Activated CD8-positive, alpha-beta memory T cell treated with anti-CD3 and anti-CD28 coated beads, Interleukin-2, amount 50 U/mL, for 24 hours (primary cell): ENCODE measurements around the gene SUSD4.

Experiments
- DNase-seq: peaks from one replicate; pipeline ENCODE4 v3.0.0-alpha.2; 2020; ENCODE audit errors: extremely low read depth

The SUSD4 gene

DNA sequence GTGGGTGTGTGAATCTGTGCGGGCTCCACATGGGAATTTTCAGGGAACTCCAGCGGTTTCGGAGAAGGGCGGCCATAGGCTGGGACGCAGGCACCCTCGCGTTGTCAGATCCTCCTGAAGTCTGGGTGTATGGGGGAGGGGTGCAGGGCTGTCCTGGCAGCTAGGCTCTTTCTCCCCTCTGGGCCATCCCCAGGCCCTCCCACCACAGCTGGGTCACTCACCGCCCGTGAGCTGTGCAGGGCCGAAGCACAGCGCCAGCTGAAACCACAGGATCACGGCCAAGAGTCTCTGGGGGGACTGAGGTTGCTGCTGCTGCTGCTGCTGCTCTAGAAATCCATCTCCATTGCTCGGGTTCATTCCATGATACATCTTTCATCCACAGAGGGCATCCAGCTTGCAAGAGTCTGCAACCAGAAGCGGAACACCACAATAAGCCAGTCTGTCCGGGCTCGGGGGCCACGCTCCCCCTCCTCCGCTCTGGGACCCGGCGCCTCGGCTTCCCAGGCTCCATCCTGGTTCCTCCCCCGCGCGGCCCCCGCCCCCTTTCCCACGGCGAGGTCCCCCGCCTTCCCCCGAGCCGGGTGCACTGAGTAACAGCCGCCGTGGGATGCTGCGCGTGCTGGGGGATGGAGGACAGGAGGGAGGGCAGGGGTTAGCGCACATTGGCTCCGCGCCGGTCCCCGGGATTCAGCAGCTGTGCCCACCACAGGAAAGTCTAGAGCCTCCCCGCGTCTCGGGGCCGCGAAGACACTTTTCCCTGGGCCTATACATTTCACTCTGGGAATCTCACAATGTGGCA lies 720 bp downstream of the SUSD4 start:
- DNase-seq: no peak

GRCh38 chr1:223358826-223359225 lies 5.2 kb downstream of the SUSD4 start:
- DNase-seq: no peak

GRCh38 chr1:223355699-223356098 lies 8.3 kb downstream of the SUSD4 start:
- DNase-seq: no peak

- DNase-seq: no peak
These were observed 10.0 kb downstream of the SUSD4 start for GRCh38 chr1:223353939-223354338.

GRCh38 chr1:223352944-223353343 lies 11.0 kb downstream of the SUSD4 start:
- no peak for DNase-seq

- no peak for DNase-seq
These were observed 13.5 kb downstream of the SUSD4 start for GRCh38 chr1:223350361-223350908.

DNA sequence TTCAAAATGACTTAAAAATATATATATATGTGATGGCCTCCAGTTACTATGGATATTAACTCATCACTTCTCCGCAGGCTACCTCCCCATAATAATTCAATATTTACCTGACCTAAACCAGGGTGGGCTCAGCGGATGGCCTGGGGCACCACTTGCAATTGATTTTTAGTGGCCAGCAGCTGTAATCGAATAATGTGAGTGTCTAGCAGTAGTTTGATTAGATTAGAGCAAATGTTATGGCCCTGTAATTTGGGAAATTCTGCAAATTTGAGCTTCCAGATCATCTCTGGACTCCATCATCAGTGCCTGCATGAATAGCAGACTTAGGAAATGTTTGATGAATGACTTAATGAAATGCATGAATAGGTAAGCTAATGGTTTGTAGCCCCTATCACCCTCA lies 14.7 kb downstream of the SUSD4 start:
- DNase-seq: no peak

DNA sequence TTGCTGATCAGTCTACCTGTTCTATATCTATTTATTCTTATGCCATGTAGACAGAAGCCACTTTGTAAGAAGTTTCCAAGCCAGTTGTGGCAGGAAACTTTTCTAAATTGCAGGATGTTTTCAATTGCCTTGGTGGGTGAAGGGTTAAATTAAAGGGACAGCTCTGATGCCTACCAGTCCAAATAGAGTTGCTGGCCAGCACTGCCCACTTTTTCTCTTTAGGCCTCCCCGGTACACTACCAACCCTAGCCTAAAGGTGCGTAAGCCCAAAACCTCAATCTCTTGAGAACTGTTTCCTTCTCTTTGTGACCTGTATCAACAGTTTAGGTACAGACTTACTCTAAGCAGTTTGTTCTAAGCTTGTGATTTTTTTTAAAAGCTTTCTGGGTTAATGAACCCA lies 15.5 kb downstream of the SUSD4 start:
- no peak for DNase-seq

DNA sequence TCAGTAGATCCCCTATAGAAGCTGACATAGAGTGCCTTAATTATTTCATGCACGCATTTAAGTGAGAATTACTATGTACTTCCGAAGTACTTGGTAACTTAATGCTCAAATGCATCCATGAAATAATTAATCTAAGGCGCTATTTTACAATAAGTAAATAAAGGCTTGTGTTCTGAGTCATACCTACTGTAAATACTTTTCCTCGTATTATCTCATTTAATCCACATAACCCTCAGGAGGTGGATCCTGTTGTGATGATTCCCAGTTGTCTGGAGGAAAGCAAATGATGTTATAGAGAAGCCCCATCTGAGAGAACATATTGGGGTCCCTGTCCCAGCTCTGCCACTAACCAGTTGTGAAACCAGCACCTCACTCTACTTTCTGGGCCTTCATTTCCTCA lies 16.4 kb downstream of the SUSD4 start:
- no peak for DNase-seq

- no peak for DNase-seq
These were observed 17.7 kb downstream of the SUSD4 start for GRCh38 chr1:223346311-223346710.

DNA sequence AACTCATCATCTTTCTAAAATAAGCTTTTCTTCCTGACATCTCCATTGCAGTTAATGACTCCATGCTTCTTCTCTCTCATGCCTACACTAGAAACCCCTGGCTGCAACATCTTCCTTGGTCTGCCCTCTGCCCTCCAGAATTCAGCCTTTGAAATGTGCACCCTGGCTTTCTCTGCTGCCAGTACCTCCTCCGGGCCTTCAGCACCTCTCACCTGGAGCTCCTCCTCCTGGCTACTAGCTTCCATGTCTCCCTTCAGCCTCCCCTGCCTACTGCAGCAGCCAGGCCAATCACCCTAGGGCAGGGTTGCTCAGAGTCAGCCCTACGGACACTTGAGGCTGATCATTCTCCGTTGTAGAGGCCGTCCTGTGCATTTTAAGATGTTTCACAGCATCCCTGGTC lies 18.3 kb downstream of the SUSD4 start:
- no peak for DNase-seq

DNA sequence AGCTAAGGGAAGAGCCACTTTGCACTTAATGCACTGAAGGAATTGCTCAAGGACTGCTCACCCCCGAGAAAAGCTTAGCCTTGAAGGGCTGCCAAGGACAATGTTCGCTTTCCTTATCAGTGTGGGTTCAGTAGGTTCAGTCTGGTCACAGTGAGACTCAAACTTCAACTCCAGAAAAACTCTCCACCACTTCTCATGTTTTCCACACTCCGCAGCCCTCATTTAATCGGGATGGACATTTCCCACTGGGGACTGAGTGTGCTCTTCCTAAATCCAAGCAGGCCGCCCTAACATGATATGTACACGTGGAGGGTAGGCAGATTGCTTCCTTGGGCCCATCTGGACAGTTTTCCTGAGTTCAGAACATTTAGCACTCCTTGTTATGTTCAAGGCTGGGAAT lies 19.5 kb downstream of the SUSD4 start:
- no peak for DNase-seq

- DNase-seq: no peak
These were observed 20.3 kb downstream of the SUSD4 start for GRCh38 chr1:223343692-223344091.

DNA sequence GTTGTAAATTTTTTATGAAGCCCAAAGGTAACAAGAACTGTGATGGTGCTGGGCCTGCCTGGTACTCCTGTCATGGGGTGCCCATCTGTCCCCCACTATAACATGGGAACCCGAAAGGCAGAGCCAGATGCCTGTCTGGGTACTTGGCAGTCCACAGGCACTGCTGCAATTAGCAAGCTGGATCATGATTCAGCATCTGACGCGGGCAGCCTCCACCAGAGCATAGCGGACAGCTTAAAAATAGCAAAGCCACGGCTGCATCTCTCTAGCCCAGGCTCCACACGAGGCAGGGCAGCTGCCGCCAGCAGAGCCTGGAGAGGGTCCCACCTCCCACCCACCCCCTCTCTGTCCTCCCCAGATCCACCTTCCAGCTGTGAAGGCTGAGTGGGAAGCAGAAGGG lies 22.9 kb downstream of the SUSD4 start:
- no peak for DNase-seq

DNA sequence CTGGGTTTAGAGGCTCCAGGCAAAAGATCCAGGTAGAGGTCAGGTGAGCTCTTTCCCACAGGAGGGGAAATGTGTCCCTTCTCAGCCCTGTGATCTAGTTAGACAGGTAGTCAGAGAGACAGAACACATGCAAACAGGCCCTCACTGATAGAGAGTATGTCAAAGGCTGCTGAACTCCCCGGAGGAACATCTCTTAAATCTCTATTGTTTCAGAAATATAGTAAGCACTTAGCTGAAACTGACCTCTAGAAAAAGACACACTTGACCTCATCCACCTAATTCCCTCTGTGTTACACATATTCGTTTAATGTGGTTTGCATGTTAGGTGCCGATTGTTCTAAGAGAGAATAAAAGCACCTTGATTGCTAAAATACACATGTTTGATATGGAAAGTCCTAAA lies 23.3 kb downstream of the SUSD4 start:
- DNase-seq: no peak

- DNase-seq: no peak
These were observed 24.1 kb downstream of the SUSD4 start for GRCh38 chr1:223339861-223340260.

DNA sequence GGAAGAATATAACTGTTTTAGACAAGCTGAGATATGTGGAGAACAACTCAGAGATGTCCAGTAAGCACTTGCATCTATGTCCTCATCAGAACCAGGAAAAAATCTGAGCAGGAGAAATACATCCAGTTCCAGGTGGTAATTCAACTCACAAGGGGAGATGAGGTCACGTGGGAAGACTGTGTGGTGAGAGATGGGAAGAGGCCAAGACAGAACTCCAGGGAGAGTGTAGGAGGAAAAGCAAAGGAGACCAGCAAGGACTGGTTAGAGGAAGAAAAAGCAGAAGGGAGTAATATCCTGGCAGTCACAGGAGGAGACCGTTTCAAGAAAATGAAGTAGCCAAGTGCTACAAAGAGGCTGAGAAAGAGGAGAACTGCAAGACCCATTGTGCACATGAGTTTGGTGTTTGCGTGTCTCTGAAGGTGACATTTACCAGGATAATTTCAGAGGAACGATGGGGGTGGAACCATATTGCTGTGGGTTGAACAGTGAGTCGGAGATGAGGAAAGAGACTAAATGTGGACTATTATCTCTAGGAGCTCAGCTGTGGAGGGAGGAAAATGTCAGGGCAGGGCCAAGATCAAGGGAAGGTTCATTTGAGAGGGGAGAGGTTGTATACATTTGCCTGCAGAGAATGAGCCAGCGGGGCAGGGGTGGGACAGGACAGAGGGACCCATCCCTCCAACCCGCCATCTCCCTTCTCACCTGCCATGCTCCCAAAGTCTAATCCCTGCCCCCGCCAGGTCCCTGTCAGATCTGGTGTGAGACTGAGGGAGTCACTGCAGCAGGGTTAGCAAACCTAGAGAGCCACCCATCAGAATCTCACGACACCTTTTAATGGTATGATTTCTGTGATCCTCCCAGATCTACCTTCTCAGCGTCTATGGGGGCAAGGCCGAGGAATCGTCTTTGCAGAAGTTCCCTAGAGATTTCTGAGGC lies 24.9 kb downstream of the SUSD4 start:
- no peak for DNase-seq

GRCh38 chr1:223337174-223337869 lies 26.7 kb downstream of the SUSD4 start:
- DNase-seq: no peak

DNA sequence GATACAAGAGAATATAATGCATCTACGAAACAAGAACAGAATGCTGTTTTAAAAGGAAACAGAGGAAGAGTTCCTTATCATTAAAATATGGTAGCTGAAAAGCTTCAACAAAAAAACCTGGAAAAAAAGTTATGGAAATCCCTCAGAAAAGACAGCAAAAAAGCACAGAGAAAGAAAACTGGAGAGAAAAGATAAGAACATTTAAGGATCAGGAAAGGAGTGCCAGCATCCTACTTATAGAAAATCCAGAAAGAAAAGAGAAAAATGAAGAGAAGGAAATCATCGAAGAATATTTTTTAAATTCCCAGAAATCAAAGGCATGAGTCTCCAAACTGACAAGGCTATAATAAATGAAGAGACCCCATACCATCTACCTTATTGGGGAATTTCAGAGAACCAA lies 29.8 kb downstream of the SUSD4 start:
- DNase-seq: no peak

- no peak for DNase-seq
These were observed 31.0 kb downstream of the SUSD4 start for GRCh38 chr1:223332997-223333396.

- no peak for DNase-seq
These were observed 32.0 kb downstream of the SUSD4 start for GRCh38 chr1:223331929-223332328.

- no peak for DNase-seq
These were observed 32.7 kb downstream of the SUSD4 start for GRCh38 chr1:223331301-223331700.
